ENCODE measurements around the gene ROBO3. TPM values are rescaled to one million over a fixed set of nuclear protein-coding genes. Genes with fewer than 3 reads are reported as not detected.

ROBO3 gene
- total and polyA plus RNA-seq, 5 donors, result 9.8 to 15.4 (median 10.5) TPM

GRCh38 chr11:124843616-124843910 lies 21.7 kb upstream of the ROBO3 start:
- no peaks in the 10 kb centered on the region for H3K27me3 ChIP-seq (ENCODE audit: control insufficient read depth, insufficient read depth)
- no peak for ATAC-seq
- WGBS, result 11% methylated on average over 8 of the region's 8 CpGs
- no peak overlapping the region for H3K27ac ChIP-seq (ENCODE audit: low read length)
- no peaks in the 10 kb centered on the region for H3K9me3 ChIP-seq (ENCODE audit: control insufficient read depth, low read length)
- intact Hi-C loops (cut with DNase I), result loop anchor here in 1 of 4 donors (10.0 kb wide), 1 partner anchor 79 kb away; the partner anchor contains the start of gene ESAM
- no peak for DNase-seq
- no peak overlapping the region for H3K4me3 ChIP-seq (ENCODE audit: low read length)
- peaks cover 10% of the 10 kb centered on the region for H3K4me1 ChIP-seq (ENCODE audit: control insufficient read depth, insufficient read depth, low read length)

- H3K27me3 ChIP-seq (ENCODE audit: control insufficient read depth, insufficient read depth), result no peaks in the 10 kb centered on the region
- ATAC-seq (no peak), DNase-seq (no peak)
- intact Hi-C loops (cut with DNase I), result loop anchor here in 1 of 4 donors (10.0 kb wide), 1 partner anchor 80 kb away; the partner anchor contains the start of gene ESAM
- peaks cover 6% of the 10 kb centered on the region for H3K4me1 ChIP-seq (ENCODE audit: control insufficient read depth, insufficient read depth, low read length)
- H3K9me3 ChIP-seq (ENCODE audit: control insufficient read depth, low read length), result no peaks in the 10 kb centered on the region
- 9% methylated on average over 8 of the region's 8 CpGs for WGBS
- no peak overlapping the region for H3K4me3 ChIP-seq (ENCODE audit: low read length)
- no peak overlapping the region for H3K27ac ChIP-seq (ENCODE audit: low read length)
These were observed 20.6 kb upstream of the ROBO3 start for GRCh38 chr11:124844664-124845079.

- H3K4me1 ChIP-seq (ENCODE audit: control insufficient read depth, insufficient read depth, low read length), result peaks cover 3% of the 10 kb centered on the region
- DNase-seq, result peak in 1 of 3 donors; percentile 25
- ATAC-seq, result no peak
- no peak overlapping the region for H3K27ac ChIP-seq (ENCODE audit: low read length)
- H3K9me3 ChIP-seq (ENCODE audit: control insufficient read depth, low read length), result no peaks in the 10 kb centered on the region
- intact Hi-C loops (cut with DNase I), result loop anchor here in 1 of 4 donors (10.0 kb wide), 1 partner anchor 81 kb away; the partner anchor contains the start of gene ESAM
- H3K4me3 ChIP-seq (ENCODE audit: low read length), result no peak overlapping the region
- 11% methylated on average over 11 of the region's 11 CpGs for WGBS
- no peaks in the 10 kb centered on the region for H3K27me3 ChIP-seq (ENCODE audit: control insufficient read depth, insufficient read depth)
These were observed 19.1 kb upstream of the ROBO3 start for GRCh38 chr11:124846070-124846673.

GRCh38 chr11:124859171-124859570 lies 6.1 kb upstream of the ROBO3 start:
- intact Hi-C loops (cut with DNase I), result no loop called here
- H3K4me3 ChIP-seq (ENCODE audit: low read length), result no peak overlapping the region
- WGBS, result 79% methylated on average over 2 of the region's 2 CpGs
- no peaks in the 10 kb centered on the region for H3K4me1 ChIP-seq (ENCODE audit: control insufficient read depth, insufficient read depth, low read length)
- no peak for DNase-seq
- H3K27ac ChIP-seq (ENCODE audit: low read length), result no peak overlapping the region
- ATAC-seq, result no peak
- H3K27me3 ChIP-seq (ENCODE audit: control insufficient read depth, insufficient read depth), result peaks cover 3% of the 10 kb centered on the region
- H3K9me3 ChIP-seq (ENCODE audit: control insufficient read depth, low read length), result no peaks in the 10 kb centered on the region

GRCh38 chr11:124861670-124862069 lies 3.6 kb upstream of the ROBO3 start:
- DNase-seq, result no peak
- no peak overlapping the region for H3K4me3 ChIP-seq (ENCODE audit: low read length)
- 23% methylated on average over 4 of the region's 4 CpGs for WGBS
- no peak overlapping the region for H3K27ac ChIP-seq (ENCODE audit: low read length)
- H3K4me1 ChIP-seq (ENCODE audit: control insufficient read depth, insufficient read depth, low read length), result no peaks in the 10 kb centered on the region
- intact Hi-C loops (cut with DNase I), result no loop called here
- no peak for ATAC-seq
- H3K9me3 ChIP-seq (ENCODE audit: control insufficient read depth, low read length), result no peaks in the 10 kb centered on the region
- peaks cover 2% of the 10 kb centered on the region for H3K27me3 ChIP-seq (ENCODE audit: control insufficient read depth, insufficient read depth)

- WGBS, result 3% methylated on average over 31 of the region's 31 CpGs
- no peaks in the 10 kb centered on the region for H3K4me1 ChIP-seq (ENCODE audit: control insufficient read depth, insufficient read depth, low read length)
- peak overlapping the region; percentile 37 for H3K4me3 ChIP-seq (ENCODE audit: low read length)
- H3K9me3 ChIP-seq (ENCODE audit: control insufficient read depth, low read length), result no peaks in the 10 kb centered on the region
- DNase-seq (peak; percentile 61 to 74 (median 71)), ATAC-seq (peak; percentile 75 to 76)
- no peak overlapping the region for H3K27ac ChIP-seq (ENCODE audit: low read length)
- H3K27me3 ChIP-seq (ENCODE audit: control insufficient read depth, insufficient read depth), result peaks cover 2% of the 10 kb centered on the region
- intact Hi-C loops (cut with DNase I), result no loop called here
These were observed 2.0 kb upstream of the ROBO3 start for GRCh38 chr11:124863137-124863825.

GRCh38 chr11:124863826-124864165 lies 1.4 kb upstream of the ROBO3 start:
- DNase-seq, result no peak
- peak in 1 of 2 donors; percentile 9 for ATAC-seq
- 4% methylated on average over 9 of the region's 9 CpGs for WGBS
- Histone ChIP-seq H3K27ac (ENCODE audit: low read length) (no peak overlapping the region), H3K9me3 (ENCODE audit: control insufficient read depth, low read length) (no peaks in the 10 kb centered on the region), H3K4me3 (ENCODE audit: low read length) (no peak overlapping the region), H3K4me1 (ENCODE audit: control insufficient read depth, insufficient read depth, low read length) (no peaks in the 10 kb centered on the region), H3K27me3 (ENCODE audit: control insufficient read depth, insufficient read depth) (peaks cover 2% of the 10 kb centered on the region)
- intact Hi-C loops (cut with DNase I), result no loop called here

GRCh38 chr11:124864176-124864891 lies 898 bp upstream of the ROBO3 start:
- Histone ChIP-seq H3K27ac (ENCODE audit: low read length) (no peak overlapping the region), H3K4me3 (ENCODE audit: low read length) (no peak overlapping the region), H3K9me3 (ENCODE audit: control insufficient read depth, low read length) (no peaks in the 10 kb centered on the region), H3K4me1 (ENCODE audit: control insufficient read depth, insufficient read depth, low read length) (no peaks in the 10 kb centered on the region), H3K27me3 (ENCODE audit: control insufficient read depth, insufficient read depth) (peaks cover 2% of the 10 kb centered on the region)
- ATAC-seq, result no peak
- no peak for DNase-seq
- WGBS, result 10% methylated on average over 18 of the region's 18 CpGs
- intact Hi-C loops (cut with DNase I), result no loop called here

- Histone ChIP-seq H3K4me3 (ENCODE audit: low read length) (no peak overlapping the region), H3K9me3 (ENCODE audit: control insufficient read depth, low read length) (no peaks in the 10 kb centered on the region), H3K27me3 (ENCODE audit: control insufficient read depth, insufficient read depth) (peaks cover 2% of the 10 kb centered on the region), H3K27ac (ENCODE audit: low read length) (no peak overlapping the region), H3K4me1 (ENCODE audit: control insufficient read depth, insufficient read depth, low read length) (no peaks in the 10 kb centered on the region)
- no peak for ATAC-seq
- intact Hi-C loops (cut with DNase I), result no loop called here
- DNase-seq, result no peak
- WGBS, result 4% methylated on average over 9 of the region's 9 CpGs
These were observed 396 bp upstream of the ROBO3 start for GRCh38 chr11:124864892-124865180.

GRCh38 chr11:124865902-124866851 lies 945 bp downstream of the ROBO3 start:
- WGBS, result 3% methylated on average over 62 of the region's 62 CpGs
- H3K4me1 ChIP-seq (ENCODE audit: control insufficient read depth, insufficient read depth, low read length), result no peaks in the 10 kb centered on the region
- ATAC-seq (peak; percentile 25 to 48), DNase-seq (peak in 2 of 3 donors; percentile 72 to 77)
- peak overlapping the region; percentile 31 for H3K4me3 ChIP-seq (ENCODE audit: low read length)
- intact Hi-C loops (cut with DNase I), result no loop called here
- H3K27ac ChIP-seq (ENCODE audit: low read length), result no peak overlapping the region
- H3K9me3 ChIP-seq (ENCODE audit: control insufficient read depth, low read length), result no peaks in the 10 kb centered on the region
- peaks cover 2% of the 10 kb centered on the region for H3K27me3 ChIP-seq (ENCODE audit: control insufficient read depth, insufficient read depth)

Measured in right cardiac atrium (tissue), 5 donors.